ENCODE data around the gene PCDHGB5.
A peak's percentile ranks its signal among the peaks of the same experiment; 100 is the strongest.
"Not testable (repeated sequence)": the region's sequence is repeated elsewhere in the genome, so short reads cannot be mapped to it uniquely, and the experiment has no call there.

Gene PCDHGB5

GRCh38 chr5:141388661-141389060 is 9.1 kb upstream of the PCDHGB5 start:
- H3K4me3 ChIP-seq (ENCODE audit: low read depth, low read length) = no peak overlapping the region
- TF ChIP-seq POLR2A (IDR thresholded peaks at IDR 0.05; ENCODE audit: extremely low read depth, insufficient read length) (no peak), CTCF (IDR thresholded peaks at IDR 0.05; ENCODE audit: low read depth, low read length) (no peak), MAX (IDR thresholded peaks at IDR 0.05; ENCODE audit: low read depth, low read length) (no peak), MYC (IDR thresholded peaks at IDR 0.05; ENCODE audit: low read depth, low read length) (no peak)
- no peak for DNase-seq (ENCODE audit: low read depth)

- no peak for DNase-seq (ENCODE audit: low read depth)
- no peak overlapping the region for H3K4me3 ChIP-seq (ENCODE audit: low read depth, low read length)
- TF ChIP-seq CTCF (IDR thresholded peaks at IDR 0.05; ENCODE audit: low read depth, low read length) (no peak), POLR2A (IDR thresholded peaks at IDR 0.05; ENCODE audit: extremely low read depth, insufficient read length) (no peak), MAX (IDR thresholded peaks at IDR 0.05; ENCODE audit: low read depth, low read length) (no peak), MYC (IDR thresholded peaks at IDR 0.05; ENCODE audit: low read depth, low read length) (no peak)
These were observed 8.3 kb upstream of the PCDHGB5 start for GRCh38 chr5:141389153-141390042.

- peak; percentile 29 for DNase-seq (ENCODE audit: low read depth)
- no peak within 1 kb of the TSS for H3K4me3 ChIP-seq (ENCODE audit: low read depth, low read length)
- no peak for TF ChIP-seq MYC (IDR thresholded peaks at IDR 0.05; ENCODE audit: low read depth, low read length)
- TF ChIP-seq CTCF (IDR thresholded peaks at IDR 0.05; ENCODE audit: low read depth, low read length) = no peak
- no peak for TF ChIP-seq POLR2A (IDR thresholded peaks at IDR 0.05; ENCODE audit: extremely low read depth, insufficient read length)
- no peak for TF ChIP-seq MAX (IDR thresholded peaks at IDR 0.05; ENCODE audit: low read depth, low read length)
These were observed 5.1 kb upstream of the PCDHGB5 start, which contains the start of gene PCDHGA8 for GRCh38 chr5:141392429-141393198. PCDHGA8 (plus strand) TSS chr5:141392633; CDS start chr5:141392814, 181 bp downstream.

GRCh38 chr5:141393267-141393666 is 4.5 kb upstream of the PCDHGB5 start:
- TF ChIP-seq CTCF (IDR thresholded peaks at IDR 0.05; ENCODE audit: low read depth, low read length) = no peak
- no peak for TF ChIP-seq POLR2A (IDR thresholded peaks at IDR 0.05; ENCODE audit: extremely low read depth, insufficient read length)
- no peak for TF ChIP-seq MYC (IDR thresholded peaks at IDR 0.05; ENCODE audit: low read depth, low read length)
- no peak for TF ChIP-seq MAX (IDR thresholded peaks at IDR 0.05; ENCODE audit: low read depth, low read length)
- H3K4me3 ChIP-seq (ENCODE audit: low read depth, low read length) = no peak overlapping the region
- DNase-seq (ENCODE audit: low read depth) = no peak

- not testable (repeated sequence) for H3K4me3 ChIP-seq (ENCODE audit: low read depth, low read length); DNase-seq (ENCODE audit: low read depth)
These were observed 3.2 kb upstream of the PCDHGB5 start for GRCh38 chr5:141394401-141395187.

Measured in NB4 (cell line).